ENCODE measurements around the gene SDC3.

Gene SDC3

GRCh38 chr1:30848130-30848529 is 60.4 kb downstream of the SDC3 start:
- H3K27ac ChIP-seq, result no peak overlapping the region
- no peak for DNase-seq

GRCh38 chr1:30847358-30847972 is 61.1 kb downstream of the SDC3 start:
- no peak overlapping the region for H3K4me3 ChIP-seq (ENCODE audit: low read depth, low read length)
- H3K27me3 ChIP-seq (replicated peaks), result no peaks in the 10 kb centered on the region
- no peaks in the 10 kb centered on the region for H3K36me3 ChIP-seq (replicated peaks)
- in situ Hi-C loops (cut with HindIII; ENCODE audit: low pct_ligation_motif_present, low sequenced_read_pairs), result no loop called here
- no peak overlapping the region for H3K27ac ChIP-seq
- peak; percentile 68 for DNase-seq
- TF ChIP-seq CTCF (IDR thresholded peaks at IDR 0.05; ENCODE audit: low read depth, low read length, missing control alignments), result no peak

More at GRCh38 chr1:30848130-30848529, 60.4 kb downstream of the SDC3 start:
- in situ Hi-C loops (cut with HindIII; ENCODE audit: low pct_ligation_motif_present, low sequenced_read_pairs), result no loop called here
- H3K4me3 ChIP-seq (ENCODE audit: low read depth, low read length), result no peak overlapping the region
- TF ChIP-seq CTCF (IDR thresholded peaks at IDR 0.05; ENCODE audit: low read depth, low read length, missing control alignments), result no peak
- no peaks in the 10 kb centered on the region for H3K36me3 ChIP-seq (replicated peaks)
- no peaks in the 10 kb centered on the region for H3K27me3 ChIP-seq (replicated peaks)

- in situ Hi-C loops (cut with HindIII; ENCODE audit: low pct_ligation_motif_present, low sequenced_read_pairs), result no loop called here
- no peak for DNase-seq
- Histone ChIP-seq H3K4me3 (ENCODE audit: low read depth, low read length) (no peak overlapping the region), H3K27me3 (replicated peaks) (no peaks in the 10 kb centered on the region), H3K36me3 (replicated peaks) (no peaks in the 10 kb centered on the region), H3K27ac (no peak overlapping the region)
- no peak for TF ChIP-seq CTCF (IDR thresholded peaks at IDR 0.05; ENCODE audit: low read depth, low read length, missing control alignments)
Observed at GRCh38 chr1:30846587-30846986, 62.0 kb downstream of the SDC3 start.

DNA sequence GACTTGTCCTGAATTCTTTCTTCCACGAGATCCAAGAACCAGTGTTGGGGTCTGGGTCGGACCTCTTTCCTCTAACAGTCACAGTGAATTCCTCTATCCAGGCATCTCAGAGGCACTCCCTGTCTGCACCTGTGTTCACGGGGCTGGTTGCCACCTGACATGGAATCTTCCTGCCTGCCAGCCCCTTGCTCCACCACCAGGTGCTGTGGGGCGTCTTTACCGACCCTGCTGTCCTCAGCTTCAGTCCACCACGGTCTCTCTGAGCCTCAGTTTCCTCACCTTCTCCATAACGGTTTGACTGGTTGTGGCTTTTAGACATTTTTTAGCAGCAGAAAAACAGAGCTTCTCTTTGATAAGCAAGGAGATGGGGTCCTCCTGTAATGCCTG is 62.7 kb downstream of the SDC3 start:
- H3K27ac ChIP-seq, result no peak overlapping the region
- in situ Hi-C loops (cut with HindIII; ENCODE audit: low pct_ligation_motif_present, low sequenced_read_pairs), result no loop called here
- TF ChIP-seq CTCF (IDR thresholded peaks at IDR 0.05; ENCODE audit: low read depth, low read length, missing control alignments), result peak; percentile 6
- H3K27me3 ChIP-seq (replicated peaks), result no peaks in the 10 kb centered on the region
- no peak overlapping the region for H3K4me3 ChIP-seq (ENCODE audit: low read depth, low read length)
- no peak for DNase-seq
- H3K36me3 ChIP-seq (replicated peaks), result no peaks in the 10 kb centered on the region

- H3K4me3 ChIP-seq (ENCODE audit: low read depth, low read length), result no peak overlapping the region
- H3K27me3 ChIP-seq (replicated peaks), result no peaks in the 10 kb centered on the region
- in situ Hi-C loops (cut with HindIII; ENCODE audit: low pct_ligation_motif_present, low sequenced_read_pairs), result no loop called here
- DNase-seq, result no peak
- no peak overlapping the region for H3K27ac ChIP-seq
- no peaks in the 10 kb centered on the region for H3K36me3 ChIP-seq (replicated peaks)
- no peak for TF ChIP-seq CTCF (IDR thresholded peaks at IDR 0.05; ENCODE audit: low read depth, low read length, missing control alignments)
Observed at GRCh38 chr1:30845237-30845903, 63.2 kb downstream of the SDC3 start.

All from brain microvascular endothelial cell (primary cell).